ENCODE measurements around the gene LRR1. TPM values are rescaled to one million over a fixed set of nuclear protein-coding genes. Genes with fewer than 3 reads are reported as not detected.

LRR1 gene, protein sequence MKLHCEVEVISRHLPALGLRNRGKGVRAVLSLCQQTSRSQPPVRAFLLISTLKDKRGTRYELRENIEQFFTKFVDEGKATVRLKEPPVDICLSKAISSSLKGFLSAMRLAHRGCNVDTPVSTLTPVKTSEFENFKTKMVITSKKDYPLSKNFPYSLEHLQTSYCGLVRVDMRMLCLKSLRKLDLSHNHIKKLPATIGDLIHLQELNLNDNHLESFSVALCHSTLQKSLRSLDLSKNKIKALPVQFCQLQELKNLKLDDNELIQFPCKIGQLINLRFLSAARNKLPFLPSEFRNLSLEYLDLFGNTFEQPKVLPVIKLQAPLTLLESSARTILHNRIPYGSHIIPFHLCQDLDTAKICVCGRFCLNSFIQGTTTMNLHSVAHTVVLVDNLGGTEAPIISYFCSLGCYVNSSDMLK
- polyA plus RNA-seq, result 2.3 and 5.0 TPM in 2 replicates

DNA sequence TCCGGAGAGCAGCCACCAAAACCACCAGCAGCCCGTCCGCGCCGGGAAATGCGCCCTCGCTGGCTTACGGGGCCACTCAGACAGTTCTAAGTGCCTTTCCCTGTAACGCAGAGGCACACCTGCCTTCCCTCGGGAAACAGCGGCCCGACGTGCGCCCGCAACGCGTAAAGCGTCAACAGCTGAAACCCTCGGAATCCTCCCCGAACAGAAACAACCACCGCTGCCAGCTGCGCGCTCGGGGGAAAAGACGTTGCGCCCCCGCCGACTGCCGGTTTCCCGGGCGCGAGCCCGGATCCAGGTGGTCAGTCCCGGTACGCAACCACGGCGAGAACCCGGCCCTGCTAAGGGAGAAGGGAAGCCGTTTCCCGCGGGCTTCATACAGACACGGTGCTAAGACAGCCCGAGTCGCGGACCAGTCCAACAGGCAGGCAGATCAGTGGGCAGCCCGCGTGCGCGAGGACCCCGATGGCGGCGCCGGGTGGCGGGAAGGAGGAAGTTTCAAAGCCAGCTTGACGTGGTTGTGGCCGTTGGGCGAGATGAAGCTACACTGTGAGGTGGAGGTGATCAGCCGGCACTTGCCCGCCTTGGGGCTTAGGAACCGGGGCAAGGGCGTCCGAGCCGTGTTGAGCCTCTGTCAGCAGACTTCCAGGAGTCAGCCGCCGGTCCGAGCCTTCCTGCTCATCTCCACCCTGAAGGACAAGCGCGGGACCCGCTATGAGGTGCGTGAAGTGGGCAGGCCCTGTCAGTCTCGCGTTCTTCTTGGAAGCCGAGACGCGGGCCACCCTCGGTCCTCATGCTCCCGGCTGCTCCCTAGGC, at the start of gene LRR1:
TSS of gene LRR1 (plus strand) at position 456 of the 816 bp plus-strand sequence. CDS start at position 537, 81 bp downstream.

GRCh38 chr14:49585803-49586672, 12.7 kb upstream of the LRR1 start, which contains the start of gene RPS29:
TSS of gene RPS29 (minus strand) at chr14:49586380. CDS start at chr14:49586346, 34 bp downstream.

GRCh38 chr14:49620182-49621113, 21.7 kb downstream of the LRR1 start, which contains the start of the genes MGAT2 and RPL36AL:
TSS of gene MGAT2 (plus strand) at chr14:49620799. CDS start at chr14:49621269, 470 bp downstream.
TSS of gene RPL36AL (minus strand) at chr14:49620626. CDS start at chr14:49619104, 1,522 bp downstream.

DNA sequence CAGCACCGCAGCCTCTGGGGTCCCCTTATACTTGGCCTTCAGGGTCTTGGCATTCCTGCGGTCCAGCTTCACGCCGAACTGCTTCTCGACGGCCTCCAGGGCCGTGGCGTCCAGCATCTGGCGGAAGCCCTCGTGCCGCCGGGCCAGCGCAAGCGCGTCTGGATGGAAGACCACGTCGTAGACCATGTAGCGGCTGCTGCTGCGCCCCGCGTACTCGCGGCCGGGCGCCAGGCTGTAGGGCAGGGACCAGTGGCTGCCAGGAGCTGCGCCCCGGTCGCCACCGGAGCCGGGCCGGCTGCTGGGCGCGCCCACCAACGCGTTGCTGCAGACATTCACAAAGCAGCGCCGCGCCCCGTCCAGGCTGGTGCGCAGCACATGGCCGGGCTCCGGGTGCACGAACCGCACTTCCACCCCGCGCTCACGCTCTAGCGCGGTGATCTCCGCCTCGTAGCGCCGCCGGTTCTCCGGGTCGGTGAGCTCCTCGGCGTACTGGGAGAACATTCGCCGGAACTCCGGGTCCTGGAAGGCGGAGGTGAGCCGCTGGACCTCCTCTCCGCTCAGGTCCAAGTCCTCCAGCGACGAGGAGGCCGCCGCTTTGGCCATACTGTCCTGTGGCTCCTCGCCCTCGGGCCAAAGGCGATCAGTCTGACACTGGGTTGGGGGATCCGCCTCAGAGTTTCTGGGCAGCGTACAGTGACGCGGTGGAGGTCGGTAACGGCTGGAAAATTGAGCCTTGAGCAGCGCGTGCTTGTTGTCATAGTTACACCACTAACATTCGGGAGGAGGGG, 36.0 kb downstream of the LRR1 start, which contains the start of gene DNAAF2:
TSS of gene DNAAF2 (minus strand) at position 698 of the 788 bp plus-strand sequence. CDS start at position 603, 95 bp downstream.

Other genes starting within 250 kb of the LRR1 start
- 729 and 852 TPM in 2 replicates for gene RPS29, start 12.6 kb upstream of the LRR1 start, polyA plus RNA-seq
- gene RPL36AL, start 21.7 kb downstream of the LRR1 start, polyA plus RNA-seq, result 505 and 578 TPM in 2 replicates
- 23.1 and 24.6 TPM in 2 replicates for gene MGAT2, start 21.9 kb downstream of the LRR1 start, polyA plus RNA-seq
- gene DNAAF2, start 36.3 kb downstream of the LRR1 start, polyA plus RNA-seq, result 11.1 and 14.9 TPM in 2 replicates
- 1.7 and 2.9 TPM in 2 replicates for gene POLE2, start 89.3 kb downstream of the LRR1 start, polyA plus RNA-seq
- 16.5 and 28.7 TPM in 2 replicates for gene KLHDC1, start 94.2 kb downstream of the LRR1 start, polyA plus RNA-seq
- gene KLHDC2, start 169.2 kb downstream of the LRR1 start, polyA plus RNA-seq, result 79.3 and 106 TPM in 2 replicates

All from Purkinje cell (primary cell).